Prostate gland (tissue), 2 donors: ENCODE results near the gene CRACR2A. TPM values are rescaled to one million over a fixed set of nuclear protein-coding genes. Genes with fewer than 3 reads are reported as not detected.

Experiments used
- DNase-seq: peaks from one replicate; pipeline ENCODE4 v3.0.0-alpha.2; 2019; ENCODE audit warnings: low spot score
- H3K27ac ChIP-seq, 2 donors: fragments of 200-600 bp; sonication (generic); 2 replicates each; pipeline ENCODE4 v1.5.1; 2017 to 2019
- H3K27me3 ChIP-seq: fragments of 200-600 bp; sonication (generic); replicated peaks from 2 replicates; pipeline ENCODE4 v1.5.1; 2019; ENCODE audit not compliant: insufficient read depth
- H3K36me3 ChIP-seq, 2 donors: fragments of 200-600 bp; sonication (generic); 1 replicate in 1 of 2; 2 replicates in 1 of 2; pipeline versions ENCODE4 v1.5.1 to v1.8.1; 2017 to 2019
- H3K4me1 ChIP-seq: fragments of 200-600 bp; sonication (generic); replicated peaks from 2 replicates; pipeline ENCODE4 v1.5.1; 2019
- H3K4me3 ChIP-seq, 2 donors: fragments of 200-600 bp; sonication (generic); 2 replicates each; pipeline ENCODE4 v1.5.1; 2017 to 2019
- H3K9me3 ChIP-seq: fragments of 200-600 bp; sonication (generic); 2 replicates; pipeline ENCODE4 v1.5.1; 2017
- POLR2A ChIP-seq: fragments of 450-650 bp; IDR thresholded peaks from one replicate; pipeline ENCODE4 v1.6.1; 2016; ENCODE audit warnings: antibody characterized with exemption, mild to moderate bottlenecking
- POLR2AphosphoS5 ChIP-seq: sonication (generic); formaldehyde crosslinking; IDR thresholded peaks from one replicate; pipeline ENCODE4 v1.6.1; 2017; ENCODE audit warnings: antibody characterized with exemption
- WGBS: methylation state at CpG from one replicate; pipeline ENCODE4 v1.1.5; 2018; 5-methylcytosine and 5-hydroxymethylcytosine counted together
- intact Hi-C: fragments of 100-400 bp; cut with DNase I; formaldehyde crosslinking; loops from one replicate; pipeline ENCODE4 v1.14.2; 2022
- total RNA-seq, 2 donors: library from RNA; depleted of rRNA; stranded (reverse); fragments of >200 nt; gene quantifications; one replicate each; pipeline ENCODE4 v1.1.0, GENCODE V29; 2016
- TF ChIP-seq, protein P1 (sequence below), 4 experiments: fragments of 200-600 bp in 2 of 4; fragments of 450-650 bp in 2 of 4; sonication (generic) in 2 of 4; IDR thresholded peaks; 1 replicate in 3 of 4; 2 replicates in 1 of 4; pipeline ENCODE4 v1.5.1; 2016 to 2019; ENCODE audit warnings: antibody characterized with exemption in 4 of 4, mild to moderate bottlenecking in 2 of 4, moderate library complexity in 2 of 4

The CRACR2A gene
- total RNA-seq, 2 donors from 2014 or later, result 21.6 to 39.1 TPM

GRCh38 chr12:3686463-3686862 is 66.4 kb downstream of the CRACR2A start:
- DNase-seq, result no peak
- Histone ChIP-seq H3K27ac (no peak overlapping the region), H3K4me3 (no peak overlapping the region), H3K9me3 (no peaks in the 10 kb centered on the region), H3K4me1 (no peaks in the 10 kb centered on the region), H3K36me3 (no peaks in the 10 kb centered on the region), H3K27me3 (no peaks in the 10 kb centered on the region)
- 64% methylated on average over 2 of the region's 2 CpGs for WGBS
- TF ChIP-seq POLR2AphosphoS5 (no peak), POLR2A (no peak)
- TF ChIP-seq, protein P1, sequence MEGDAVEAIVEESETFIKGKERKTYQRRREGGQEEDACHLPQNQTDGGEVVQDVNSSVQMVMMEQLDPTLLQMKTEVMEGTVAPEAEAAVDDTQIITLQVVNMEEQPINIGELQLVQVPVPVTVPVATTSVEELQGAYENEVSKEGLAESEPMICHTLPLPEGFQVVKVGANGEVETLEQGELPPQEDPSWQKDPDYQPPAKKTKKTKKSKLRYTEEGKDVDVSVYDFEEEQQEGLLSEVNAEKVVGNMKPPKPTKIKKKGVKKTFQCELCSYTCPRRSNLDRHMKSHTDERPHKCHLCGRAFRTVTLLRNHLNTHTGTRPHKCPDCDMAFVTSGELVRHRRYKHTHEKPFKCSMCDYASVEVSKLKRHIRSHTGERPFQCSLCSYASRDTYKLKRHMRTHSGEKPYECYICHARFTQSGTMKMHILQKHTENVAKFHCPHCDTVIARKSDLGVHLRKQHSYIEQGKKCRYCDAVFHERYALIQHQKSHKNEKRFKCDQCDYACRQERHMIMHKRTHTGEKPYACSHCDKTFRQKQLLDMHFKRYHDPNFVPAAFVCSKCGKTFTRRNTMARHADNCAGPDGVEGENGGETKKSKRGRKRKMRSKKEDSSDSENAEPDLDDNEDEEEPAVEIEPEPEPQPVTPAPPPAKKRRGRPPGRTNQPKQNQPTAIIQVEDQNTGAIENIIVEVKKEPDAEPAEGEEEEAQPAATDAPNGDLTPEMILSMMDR (IDR thresholded peaks at IDR 0.05), result no peak
- intact Hi-C loops, result no loop called here

GRCh38 chr12:3685830-3686229 is 67.1 kb downstream of the CRACR2A start:
- WGBS, result 83% methylated on average over 1 of the region's 1 CpG

GRCh38 chr12:3684449-3685051 is 68.4 kb downstream of the CRACR2A start:
- DNase-seq, result no peak
- Histone ChIP-seq H3K4me3 (no peak overlapping the region), H3K27ac (no peak overlapping the region), H3K4me1 (peaks cover 3% of the 10 kb centered on the region), H3K27me3 (no peaks in the 10 kb centered on the region), H3K9me3 (no peaks in the 10 kb centered on the region), H3K36me3 (no peaks in the 10 kb centered on the region)
- TF ChIP-seq, protein P1 (IDR thresholded peaks at IDR 0.05), result no peak
- TF ChIP-seq POLR2A (no peak), POLR2AphosphoS5 (no peak)
- 58% methylated on average over 12 of the region's 12 CpGs for WGBS
- intact Hi-C loops, result no loop called here

More at GRCh38 chr12:3685830-3686229, 67.1 kb downstream of the CRACR2A start:
- Histone ChIP-seq H3K4me3 (no peak overlapping the region), H3K9me3 (no peaks in the 10 kb centered on the region), H3K36me3 (no peaks in the 10 kb centered on the region), H3K4me1 (peaks cover 3% of the 10 kb centered on the region), H3K27me3 (no peaks in the 10 kb centered on the region), H3K27ac (no peak overlapping the region)
- no peak for DNase-seq
- intact Hi-C loops, result no loop called here
- no peak for TF ChIP-seq POLR2AphosphoS5
- TF ChIP-seq POLR2A, result no peak
- TF ChIP-seq, protein P1 (IDR thresholded peaks at IDR 0.05), result no peak

GRCh38 chr12:3683670-3684069 is 69.2 kb downstream of the CRACR2A start:
- TF ChIP-seq POLR2A (no peak), POLR2AphosphoS5 (no peak)
- TF ChIP-seq, protein P1 (IDR thresholded peaks at IDR 0.05), result no peak
- peaks cover 3% of the 10 kb centered on the region for H3K4me1 ChIP-seq
- intact Hi-C loops, result no loop called here
- 89% methylated on average over 4 of the region's 4 CpGs for WGBS
- no peak overlapping the region for H3K4me3 ChIP-seq
- no peaks in the 10 kb centered on the region for H3K9me3 ChIP-seq
- no peaks in the 10 kb centered on the region for H3K27me3 ChIP-seq
- no peak overlapping the region for H3K27ac ChIP-seq
- H3K36me3 ChIP-seq, result no peaks in the 10 kb centered on the region
- DNase-seq, result no peak

- intact Hi-C loops, result no loop called here
These were observed 71.3 kb downstream of the CRACR2A start for GRCh38 chr12:3681595-3682061.

More at GRCh38 chr12:3681595-3682061, 71.3 kb downstream of the CRACR2A start:
- Histone ChIP-seq H3K4me3 (no peak overlapping the region), H3K27me3 (no peaks in the 10 kb centered on the region), H3K36me3 (no peaks in the 10 kb centered on the region), H3K9me3 (no peaks in the 10 kb centered on the region), H3K4me1 (peaks cover 3% of the 10 kb centered on the region), H3K27ac (peak overlapping the region in 1 of 2 donors; percentile 30)
- DNase-seq, result no peak
- WGBS, result 51% methylated on average over 6 of the region's 6 CpGs
- no peak for TF ChIP-seq POLR2AphosphoS5
